Prostate gland (tissue), 2 donors: ENCODE results near the gene LTC4S. TPM values are rescaled to one million over a fixed set of nuclear protein-coding genes. Genes with fewer than 3 reads are reported as not detected.

Experiments used
- DNase-seq: peaks from one replicate; pipeline ENCODE4 v3.0.0-alpha.2; 2019; ENCODE audit warnings: low spot score
- H3K27ac ChIP-seq, 2 donors: fragments of 200-600 bp; sonication (generic); 2 replicates each; pipeline ENCODE4 v1.5.1; 2017 to 2019
- H3K27me3 ChIP-seq: fragments of 200-600 bp; sonication (generic); replicated peaks from 2 replicates; pipeline ENCODE4 v1.5.1; 2019; ENCODE audit not compliant: insufficient read depth
- H3K36me3 ChIP-seq, 2 donors: fragments of 200-600 bp; sonication (generic); 1 replicate in 1 of 2; 2 replicates in 1 of 2; pipeline versions ENCODE4 v1.5.1 to v1.8.1; 2017 to 2019
- H3K4me1 ChIP-seq: fragments of 200-600 bp; sonication (generic); replicated peaks from 2 replicates; pipeline ENCODE4 v1.5.1; 2019
- H3K4me3 ChIP-seq, 2 donors: fragments of 200-600 bp; sonication (generic); 2 replicates each; pipeline ENCODE4 v1.5.1; 2017 to 2019
- H3K9me3 ChIP-seq: fragments of 200-600 bp; sonication (generic); 2 replicates; pipeline ENCODE4 v1.5.1; 2017
- CTCF ChIP-seq, 4 experiments: fragments of 200-600 bp in 2 of 4; fragments of 450-650 bp in 2 of 4; sonication (generic) in 2 of 4; IDR thresholded peaks; 1 replicate in 3 of 4; 2 replicates in 1 of 4; pipeline ENCODE4 v1.5.1; 2016 to 2019; ENCODE audit warnings: antibody characterized with exemption in 4 of 4, mild to moderate bottlenecking in 2 of 4, moderate library complexity in 2 of 4
- POLR2A ChIP-seq: fragments of 450-650 bp; IDR thresholded peaks from one replicate; pipeline ENCODE4 v1.6.1; 2016; ENCODE audit warnings: antibody characterized with exemption, mild to moderate bottlenecking
- POLR2AphosphoS5 ChIP-seq: sonication (generic); formaldehyde crosslinking; IDR thresholded peaks from one replicate; pipeline ENCODE4 v1.6.1; 2017; ENCODE audit warnings: antibody characterized with exemption
- WGBS: methylation state at CpG from one replicate; pipeline ENCODE4 v1.1.5; 2018; 5-methylcytosine and 5-hydroxymethylcytosine counted together
- intact Hi-C: fragments of 100-400 bp; cut with DNase I; formaldehyde crosslinking; loops from one replicate; pipeline ENCODE4 v1.14.2; 2022
- total RNA-seq, 2 donors: library from RNA; depleted of rRNA; stranded (reverse); fragments of >200 nt; gene quantifications; one replicate each; pipeline ENCODE4 v1.1.0, GENCODE V29; 2016

LTC4S gene
- total RNA-seq, 2 donors from 2014 or later = 7.8 to 8.2 TPM

GRCh38 chr5:179799644-179799973, 5.8 kb downstream of the LTC4S start:
- Histone ChIP-seq H3K4me3 (no peak overlapping the region), H3K4me1 (peaks cover 10% of the 10 kb centered on the region), H3K27ac (no peak overlapping the region), H3K27me3 (no peaks in the 10 kb centered on the region), H3K9me3 (no peaks in the 10 kb centered on the region), H3K36me3 (peaks cover 15 to 22% of the 10 kb centered on the region in 2 donors)
- WGBS = 86% methylated on average over 5 of the region's 5 CpGs
- TF ChIP-seq POLR2AphosphoS5 (no peak), CTCF (IDR thresholded peaks at IDR 0.05) (no peak), POLR2A (no peak)
- no peak for DNase-seq
- intact Hi-C loops = loop anchor here (5.0 kb wide), 1 partner anchor 37 kb away; no protein-coding TSS in a partner anchor

GRCh38 chr5:179800071-179800695, 6.4 kb downstream of the LTC4S start:
- intact Hi-C loops = loop anchor here (5.0 kb wide), 1 partner anchor 107 kb away; the partner anchor contains the start of gene TBC1D9B
- TF ChIP-seq POLR2A (no peak), POLR2AphosphoS5 (no peak), CTCF (IDR thresholded peaks at IDR 0.05) (no peak)
- H3K36me3 ChIP-seq = peaks cover 15 to 22% of the 10 kb centered on the region in 2 donors
- no peaks in the 10 kb centered on the region for H3K27me3 ChIP-seq
- no peaks in the 10 kb centered on the region for H3K9me3 ChIP-seq
- DNase-seq = no peak
- H3K4me1 ChIP-seq = peaks cover 9% of the 10 kb centered on the region
- WGBS = 92% methylated on average over 21 of the region's 21 CpGs
- H3K27ac ChIP-seq = no peak overlapping the region
- no peak overlapping the region for H3K4me3 ChIP-seq

GRCh38 chr5:179800696-179801201, 7.0 kb downstream of the LTC4S start:
- no peaks in the 10 kb centered on the region for H3K27me3 ChIP-seq
- no peak for DNase-seq
- intact Hi-C loops = loop anchor here (5.0 kb wide), 1 partner anchor 107 kb away; the partner anchor contains the start of gene TBC1D9B
- TF ChIP-seq POLR2A = no peak
- TF ChIP-seq CTCF (IDR thresholded peaks at IDR 0.05) = no peak
- no peak for TF ChIP-seq POLR2AphosphoS5
- peaks cover 9% of the 10 kb centered on the region for H3K4me1 ChIP-seq
- no peaks in the 10 kb centered on the region for H3K9me3 ChIP-seq
- no peak overlapping the region for H3K4me3 ChIP-seq
- H3K27ac ChIP-seq = no peak overlapping the region
- peaks cover 15 to 22% of the 10 kb centered on the region in 2 donors for H3K36me3 ChIP-seq
- WGBS = 69% methylated on average over 10 of the region's 12 CpGs

- peaks cover 15 to 22% of the 10 kb centered on the region in 2 donors for H3K36me3 ChIP-seq
- H3K4me3 ChIP-seq = no peak overlapping the region
- DNase-seq = peak; percentile 60
- WGBS = 61% methylated on average over 67 of the region's 67 CpGs
- no peaks in the 10 kb centered on the region for H3K9me3 ChIP-seq
- H3K27ac ChIP-seq = no peak overlapping the region
- peaks cover 9% of the 10 kb centered on the region for H3K4me1 ChIP-seq
- H3K27me3 ChIP-seq = no peaks in the 10 kb centered on the region
- intact Hi-C loops = loop anchor here (5.0 kb wide), 1 partner anchor 106 kb away; the partner anchor contains the start of gene TBC1D9B
- TF ChIP-seq POLR2A (no peak), CTCF (IDR thresholded peaks at IDR 0.05) (peak; percentile 54 to 74 (median 63)), POLR2AphosphoS5 (peak; percentile 7)
Measured at GRCh38 chr5:179801304-179802206, 7.8 kb downstream of the LTC4S start.
